Frontal cortex (tissue), 4 donors: ENCODE results near the gene GRIN2D. TPM values are rescaled to one million over a fixed set of nuclear protein-coding genes. Genes with fewer than 3 reads are reported as not detected.

ENCODE experiments used
- DNase-seq, 2 donors: peaks; one replicate each; pipeline ENCODE4 v3.0.0; 2012; ENCODE audit warnings: low spot score in 2 of 2
- FAIRE-seq: peaks from 2 replicates; lab custom pipeline; 2012; peaks lifted over from hg19 to GRCh38; lab: Jason Lieb, UNC
- total RNA-seq: library from RNA; depleted of rRNA; stranded (reverse); fragments of >200 nt; gene quantifications from one replicate; pipeline ENCODE4 v1.2.3, GENCODE V29; 2014
- donor health status: control.
- donor health status: control.
- donor health status: control.

Gene GRIN2D
- total RNA-seq, 1 donor from 2014 or later, result 2.9 TPM

- FAIRE-seq (no peak), DNase-seq (no peak)
These were observed 31.3 kb downstream of the GRIN2D start for GRCh38 chr19:48424694-48425219.

DNA sequence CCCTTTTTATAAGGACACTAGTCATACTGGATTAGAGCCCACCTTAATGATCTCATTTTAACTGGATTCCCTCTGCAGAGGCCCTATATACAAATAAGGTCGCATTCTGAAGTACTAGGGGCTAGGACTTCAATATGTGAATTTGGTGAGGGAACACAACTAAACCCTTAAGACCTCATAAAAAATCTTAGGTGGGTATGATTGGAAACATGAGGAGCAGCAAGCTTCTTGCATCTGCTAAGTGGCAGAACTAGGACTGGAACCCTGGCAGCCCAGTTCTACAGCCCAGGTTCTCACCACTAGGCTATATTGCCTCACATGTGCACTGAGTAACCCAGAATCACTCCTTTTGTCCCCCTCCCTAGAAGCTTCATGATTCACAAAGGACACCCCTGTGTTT lies 35.2 kb downstream of the GRIN2D start:
- DNase-seq, result no peak
- FAIRE-seq, result no peak

DNA sequence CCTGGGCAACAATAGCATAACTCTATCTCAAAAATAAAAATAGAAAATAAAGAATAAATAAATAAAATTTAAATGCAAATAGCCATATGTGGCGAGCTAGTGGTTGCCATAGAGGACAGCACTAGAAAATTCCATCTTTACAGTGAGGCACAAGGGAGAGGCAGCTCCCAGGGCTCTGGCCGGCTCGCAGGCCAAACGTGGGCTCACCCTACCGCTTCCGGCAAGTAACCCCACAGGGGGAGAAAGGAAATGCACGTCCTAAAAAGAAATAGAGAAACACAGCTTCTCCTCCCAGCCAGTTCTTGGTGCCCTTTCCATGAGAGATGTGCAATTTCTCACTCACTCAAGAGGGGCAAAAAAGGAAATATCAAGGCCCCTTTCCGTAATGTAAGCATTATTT lies 39.9 kb downstream of the GRIN2D start:
- DNase-seq, result no peak
- FAIRE-seq, result no peak

GRCh38 chr19:48436586-48436985 lies 43.1 kb downstream of the GRIN2D start:
- FAIRE-seq, result no peak
- no peak for DNase-seq

DNA sequence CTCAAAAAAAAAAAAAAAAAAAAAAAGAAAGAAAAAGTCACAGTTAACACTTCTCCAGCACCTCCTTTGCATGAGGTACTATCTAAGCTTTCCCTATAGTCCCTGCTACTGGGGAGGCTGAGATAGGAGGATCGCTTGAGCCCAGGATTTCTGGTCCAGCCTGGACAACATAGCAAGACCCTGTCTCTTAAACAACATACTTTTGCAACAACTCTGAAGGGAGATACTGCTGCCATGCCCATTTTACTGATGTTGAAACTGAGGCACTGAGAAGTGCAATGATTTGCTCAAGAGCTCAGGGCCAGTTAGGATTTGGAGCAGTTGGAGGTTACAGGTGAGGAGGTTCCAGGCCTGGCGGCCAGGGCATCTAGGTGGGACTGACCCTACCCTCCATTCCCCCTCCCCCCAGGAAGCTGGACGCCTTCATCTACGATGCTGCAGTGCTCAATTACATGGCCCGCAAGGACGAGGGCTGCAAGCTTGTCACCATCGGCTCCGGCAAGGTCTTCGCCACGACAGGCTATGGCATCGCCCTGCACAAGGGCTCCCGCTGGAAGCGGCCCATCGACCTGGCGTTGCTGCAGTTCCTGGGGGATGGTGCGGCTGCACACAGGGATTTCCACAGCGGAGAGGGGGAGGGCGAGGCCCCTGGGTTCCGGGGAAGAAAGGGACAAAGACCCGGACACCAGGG lies 48.0 kb downstream of the GRIN2D start:
- FAIRE-seq (no peak), DNase-seq (no peak)

- DNase-seq (no peak), FAIRE-seq (no peak)
These were observed 48.9 kb downstream of the GRIN2D start for GRCh38 chr19:48442116-48443035.

DNA sequence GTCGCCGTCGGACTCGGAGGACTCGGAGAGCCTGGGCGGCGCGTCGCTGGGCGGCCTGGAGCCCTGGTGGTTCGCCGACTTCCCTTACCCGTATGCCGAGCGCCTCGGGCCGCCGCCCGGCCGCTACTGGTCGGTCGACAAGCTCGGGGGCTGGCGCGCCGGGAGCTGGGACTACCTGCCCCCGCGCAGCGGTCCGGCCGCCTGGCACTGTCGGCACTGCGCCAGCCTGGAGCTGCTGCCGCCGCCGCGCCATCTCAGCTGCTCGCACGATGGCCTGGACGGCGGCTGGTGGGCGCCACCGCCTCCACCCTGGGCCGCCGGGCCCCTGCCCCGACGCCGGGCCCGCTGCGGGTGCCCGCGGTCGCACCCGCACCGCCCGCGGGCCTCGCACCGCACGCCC lies 49.8 kb downstream of the GRIN2D start:
- peak; percentile 58 to 65 for DNase-seq
- FAIRE-seq, result no peak

Other genes with a start within 250 kb of the GRIN2D start
- 17.9 TPM for gene LIG1, start 223.3 kb upstream of the GRIN2D start, total RNA-seq
- 2.0 TPM for gene ZSWIM9, start 223.0 kb upstream of the GRIN2D start, total RNA-seq
- gene CARD8, start 137.8 kb upstream of the GRIN2D start, total RNA-seq, result 12.6 TPM
- gene ZNF114, start 123.6 kb upstream of the GRIN2D start, total RNA-seq, result 6.9 TPM
- gene EMP3, start 68.1 kb upstream of the GRIN2D start, total RNA-seq, result 3.7 TPM
- 3.7 TPM for gene TMEM143, start 29.7 kb upstream of the GRIN2D start, total RNA-seq
- not detected for gene SYNGR4, start 29.3 kb upstream of the GRIN2D start, total RNA-seq
- 21.6 TPM for gene KDELR1, start 2.1 kb upstream of the GRIN2D start, total RNA-seq
- gene GRWD1, start 52.3 kb downstream of the GRIN2D start, total RNA-seq, result 6.9 TPM
- gene KCNJ14, start 61.9 kb downstream of the GRIN2D start, total RNA-seq, result 0.82 TPM
- gene CYTH2, start 75.7 kb downstream of the GRIN2D start, total RNA-seq, result 78.3 TPM
- 10.6 TPM for gene LMTK3, start 118.2 kb downstream of the GRIN2D start, total RNA-seq
- 0.82 TPM for gene SULT2B1, start 158.5 kb downstream of the GRIN2D start, total RNA-seq
- not detected for gene SPACA4, start 213.1 kb downstream of the GRIN2D start, total RNA-seq
- 0.41 TPM for gene FAM83E, start 221.4 kb downstream of the GRIN2D start, total RNA-seq
- gene RPL18, start 225.5 kb downstream of the GRIN2D start, total RNA-seq, result 1,742 TPM
- 6.9 TPM for gene SPHK2, start 225.8 kb downstream of the GRIN2D start, total RNA-seq
- gene DBP, start 243.7 kb downstream of the GRIN2D start, total RNA-seq, result 4.9 TPM